GM19372 (cell line): ENCODE data around the gene IRF2.
A peak's percentile ranks its signal among the peaks of the same experiment; 100 is the strongest.

ENCODE experiments used
- ATAC-seq: cut with Tn5 transposase; IDR thresholded peaks from one replicate; pipeline ENCODE4 v1.9.1; 2021; ENCODE audit warnings: mild to moderate bottlenecking, low read depth, moderate library complexity; ENCODE audit not compliant: unreplicated experiment

Gene IRF2

GRCh38 chr4:184433258-184433892 lies 41.0 kb downstream of the IRF2 start:
- no peak for ATAC-seq

- no peak for ATAC-seq
Measured at GRCh38 chr4:184432127-184432922, 42.0 kb downstream of the IRF2 start.

GRCh38 chr4:184430163-184430562 lies 44.2 kb downstream of the IRF2 start:
- no peak for ATAC-seq

GRCh38 chr4:184428787-184429186 lies 45.6 kb downstream of the IRF2 start:
- ATAC-seq, result no peak

DNA sequence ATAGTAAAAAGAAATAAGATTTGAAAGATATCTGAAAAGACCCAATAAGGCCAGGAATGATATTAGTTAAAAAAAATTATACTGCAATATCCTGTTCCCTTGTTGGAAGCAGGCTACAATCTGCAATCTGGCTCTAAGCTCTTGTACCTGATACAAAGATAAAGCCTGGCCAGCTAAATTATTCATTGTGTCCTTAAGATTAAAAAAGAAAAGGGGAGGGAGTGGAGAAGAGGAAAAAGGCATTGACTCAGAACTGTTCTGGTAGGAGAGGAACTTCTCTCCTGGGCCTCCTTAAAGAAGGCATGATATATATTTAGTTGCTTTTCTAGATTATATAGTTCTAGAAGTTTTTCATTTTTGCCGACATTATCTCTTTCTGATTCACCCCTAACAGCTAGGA lies 46.7 kb downstream of the IRF2 start:
- no peak for ATAC-seq

- ATAC-seq, result no peak
Measured at GRCh38 chr4:184427093-184427492, 47.3 kb downstream of the IRF2 start.

DNA sequence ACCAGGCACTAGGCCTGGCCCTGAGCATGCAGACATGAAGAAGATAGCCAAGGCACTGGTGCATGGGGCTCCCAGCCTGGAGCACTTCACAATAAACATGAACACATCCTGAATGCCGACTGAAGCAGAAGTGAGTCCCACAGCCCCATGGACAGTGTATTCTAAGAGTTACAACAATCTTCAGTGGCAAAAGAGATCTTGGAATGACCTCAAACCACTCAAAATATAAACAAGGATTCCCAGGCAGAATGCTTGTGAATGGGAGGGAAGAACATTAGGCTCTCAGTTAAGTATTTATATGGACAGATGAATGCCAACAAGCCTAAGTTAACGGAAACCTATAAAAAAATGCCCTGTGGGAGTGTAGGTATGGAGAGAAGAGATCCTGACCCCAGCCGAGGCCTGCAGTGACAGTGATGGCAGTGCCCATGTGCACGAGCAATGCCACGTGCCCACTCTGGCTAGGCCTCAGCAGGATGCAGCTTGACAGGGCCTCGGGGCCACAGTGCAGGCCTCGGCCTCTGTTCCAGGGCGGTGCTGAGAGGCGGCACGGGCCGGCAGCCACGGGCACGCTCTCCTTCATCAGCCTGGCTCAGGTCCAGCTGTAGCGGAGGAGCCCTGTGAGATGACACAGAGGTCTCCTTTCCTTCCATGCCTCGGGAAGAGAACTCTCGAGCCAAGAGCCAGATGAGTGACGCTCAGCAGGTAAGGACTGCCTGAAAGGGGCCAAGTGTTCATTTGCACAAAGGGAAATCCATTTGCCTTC lies 49.2 kb downstream of the IRF2 start:
- ATAC-seq, result no peak

GRCh38 chr4:184424279-184424678 lies 50.1 kb downstream of the IRF2 start:
- no peak for ATAC-seq

GRCh38 chr4:184423003-184423686 lies 51.2 kb downstream of the IRF2 start:
- no peak for ATAC-seq

- no peak for ATAC-seq
Measured at GRCh38 chr4:184422378-184422777, 52.0 kb downstream of the IRF2 start.

GRCh38 chr4:184421533-184422155 lies 52.7 kb downstream of the IRF2 start:
- no peak for ATAC-seq

GRCh38 chr4:184420881-184421416 lies 53.4 kb downstream of the IRF2 start:
- peak; percentile 52 for ATAC-seq

DNA sequence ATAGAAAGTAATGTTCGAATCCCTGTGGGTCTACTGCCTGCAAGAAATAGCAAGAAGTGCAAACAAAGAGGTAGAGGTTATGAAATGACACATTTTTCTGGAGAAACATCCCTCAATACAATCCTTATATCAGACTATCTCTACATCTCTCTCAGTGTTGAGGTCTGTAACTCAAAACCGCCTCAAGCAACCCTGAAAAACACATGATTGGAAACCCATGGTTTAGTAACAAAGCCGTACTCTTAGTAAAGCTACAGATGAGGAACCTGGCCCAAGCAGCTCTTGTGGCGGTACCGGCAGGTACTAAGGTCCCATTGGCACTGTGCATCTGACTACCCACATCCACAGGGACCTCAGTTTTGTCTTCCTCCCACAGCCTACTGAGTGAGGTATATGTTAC lies 53.9 kb downstream of the IRF2 start:
- no peak for ATAC-seq

GRCh38 chr4:184419976-184420375 lies 54.4 kb downstream of the IRF2 start:
- ATAC-seq, result no peak

DNA sequence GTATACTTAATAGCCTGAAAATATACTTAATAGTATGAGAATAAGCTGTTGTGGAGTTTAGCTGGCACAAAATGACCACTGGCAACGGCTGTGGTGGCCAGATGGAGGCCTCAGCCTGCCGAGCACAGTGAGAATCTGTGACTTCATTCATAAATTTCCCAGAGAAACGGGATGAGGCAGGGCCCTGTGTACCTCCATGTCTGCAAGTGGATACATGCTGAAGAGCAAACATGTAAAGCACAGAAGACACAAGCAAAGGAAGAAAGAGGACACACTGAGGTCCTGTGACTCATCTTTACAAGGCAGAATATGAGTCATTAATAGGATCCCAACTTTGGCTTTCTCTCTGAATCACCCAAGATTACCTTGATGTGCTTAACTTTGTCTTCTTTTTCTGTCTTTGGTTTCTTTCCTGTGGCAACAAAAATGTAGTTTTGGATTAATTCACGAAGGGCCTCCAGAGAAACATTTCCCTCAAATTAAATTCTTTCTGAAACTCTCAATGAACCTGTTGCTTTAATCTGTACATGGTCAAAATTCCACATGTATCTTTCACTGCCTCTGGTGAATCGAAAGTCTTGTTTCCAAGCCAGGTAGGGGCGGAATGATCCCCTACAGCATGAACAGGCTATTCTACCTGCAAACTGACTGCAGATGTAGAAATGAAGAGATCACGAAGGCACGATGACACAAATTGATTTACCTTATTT lies 56.4 kb downstream of the IRF2 start:
- ATAC-seq, result no peak

- ATAC-seq, result peak; percentile 45
Measured at GRCh38 chr4:184416913-184417734, 57.2 kb downstream of the IRF2 start.

GRCh38 chr4:184415071-184415470 lies 59.3 kb downstream of the IRF2 start:
- ATAC-seq, result no peak

DNA sequence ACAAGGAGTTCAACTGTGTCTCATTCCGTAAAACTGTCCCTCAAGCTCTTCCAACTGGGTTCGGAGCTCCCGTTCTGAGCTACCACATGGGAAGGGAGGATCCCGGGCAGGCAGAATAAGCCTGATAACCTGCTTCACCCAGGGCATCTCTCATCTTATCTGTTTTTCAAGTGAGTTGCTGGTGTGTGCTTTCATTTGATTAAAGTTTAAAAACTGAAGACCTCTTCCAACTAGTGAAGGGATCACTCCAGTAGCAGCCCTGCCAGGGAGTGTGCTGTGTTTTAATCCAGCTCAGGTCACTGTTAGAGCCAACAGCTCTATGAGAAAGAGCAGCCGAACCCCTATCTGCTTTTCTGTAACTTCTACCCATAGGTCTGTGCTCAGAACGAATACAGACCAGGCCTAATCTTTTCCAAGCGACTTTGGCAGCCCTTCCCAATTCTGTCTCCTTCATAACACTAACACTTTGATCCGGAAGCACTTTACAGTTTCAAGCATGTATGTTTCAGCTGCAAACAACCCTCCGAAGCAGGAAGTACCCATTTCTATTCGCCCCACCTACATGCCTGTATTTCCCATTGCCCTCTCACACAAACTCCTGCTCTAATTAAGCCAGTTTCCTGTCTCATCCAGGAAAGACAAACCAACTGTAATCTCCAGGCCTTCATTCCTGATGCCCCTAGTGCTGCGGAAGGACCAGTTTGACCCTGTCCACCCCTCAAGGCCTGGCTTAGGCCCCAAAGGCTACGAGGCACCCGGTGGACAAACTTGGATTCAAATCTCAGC lies 60.9 kb downstream of the IRF2 start:
- no peak for ATAC-seq
